Esophagus (tissue), 2 donors: ENCODE data around the gene STAP1. TPM values are rescaled to one million over a fixed set of nuclear protein-coding genes. Genes with fewer than 3 reads are reported as not detected.
"Not testable (repeated sequence)": the region's sequence is repeated elsewhere in the genome, so short reads cannot be mapped to it uniquely, and the experiment has no call there.

Experiments used
- H3K27ac ChIP-seq, 2 donors: one replicate each; pipeline ENCODE4 v1.5.1; 2013; ENCODE audit warnings: low read depth in 2 of 2, mild to moderate bottlenecking in 2 of 2, inconsistent platforms in 1 of 2, low read length in 1 of 2, moderate library complexity in 1 of 2
- H3K27me3 ChIP-seq, 2 donors: one replicate each; pipeline ENCODE4 v1.6.1; 2013; ENCODE audit warnings: low read length in 2 of 2, control low read depth in 1 of 2, mild to moderate bottlenecking in 1 of 2; ENCODE audit not compliant: insufficient read depth in 2 of 2, control insufficient read depth in 1 of 2
- H3K36me3 ChIP-seq, 2 donors: one replicate each; pipeline ENCODE4 v1.6.1; 2013; ENCODE audit warnings: low read length in 1 of 2; ENCODE audit not compliant: control insufficient read depth in 2 of 2, insufficient read depth in 2 of 2
- H3K4me1 ChIP-seq, 2 donors: one replicate each; pipeline ENCODE4 v1.6.1; 2013; ENCODE audit warnings: low read length in 1 of 2; ENCODE audit not compliant: control insufficient read depth in 2 of 2, insufficient read depth in 2 of 2
- H3K4me3 ChIP-seq, 2 donors: one replicate each; pipeline ENCODE4 v1.5.1; 2013; ENCODE audit warnings: low read length in 2 of 2, mild to moderate bottlenecking in 2 of 2, low read depth in 1 of 2, moderate library complexity in 1 of 2
- H3K9me3 ChIP-seq, 2 donors: one replicate each; pipeline ENCODE4 v1.6.1; 2013; ENCODE audit warnings: mild to moderate bottlenecking in 2 of 2, low read depth in 1 of 2, low read length in 1 of 2, moderate library complexity in 1 of 2; ENCODE audit not compliant: control insufficient read depth in 2 of 2, insufficient read depth in 1 of 2
- WGBS, 2 donors: extraction: QIAGEN DNeasy Blood & Tissue Kit; methylation state at CpG; one replicate each; pipeline ENCODE4 v1.1.7; 2013; 5-methylcytosine and 5-hydroxymethylcytosine counted together
- polyA plus RNA-seq, 2 donors: library from polyadenylated mRNA; stranded (reverse); fragments of 200-250 nt; gene quantifications; one replicate each; pipeline ENCODE4 v1.2.3, GENCODE V29; 2013
- donor health status: healthy with polysubstance abuse.
- donor health status: Bipolar disorder and iron deficiency.

The STAP1 gene
- polyA plus RNA-seq, 2 donors = 0.04 to 0.12 TPM

- not testable (repeated sequence) for H3K9me3 ChIP-seq, H3K36me3 ChIP-seq, H3K4me3 ChIP-seq, H3K4me1 ChIP-seq, H3K27me3 ChIP-seq, H3K27ac ChIP-seq
- WGBS, 2 donors = 77 to 80% methylated on average over 4 of the region's 4 CpGs
Observed at GRCh38 chr4:67552146-67552792, 6.3 kb upstream of the STAP1 start.

GRCh38 chr4:67554096-67554495, 4.4 kb upstream of the STAP1 start:
- no peaks in the 10 kb centered on the region for H3K36me3 ChIP-seq
- H3K27ac ChIP-seq = no peak overlapping the region
- H3K9me3 ChIP-seq = no peaks in the 10 kb centered on the region
- H3K4me3 ChIP-seq = no peak overlapping the region
- WGBS, 2 donors = 86 to 91% methylated on average over 3 of the region's 3 CpGs
- no peaks in the 10 kb centered on the region for H3K4me1 ChIP-seq
- H3K27me3 ChIP-seq = no peaks in the 10 kb centered on the region

- no peak overlapping the region for H3K27ac ChIP-seq
- H3K4me3 ChIP-seq = no peak overlapping the region
- H3K9me3 ChIP-seq = no peaks in the 10 kb centered on the region
- WGBS, 2 donors = 76 to 84% methylated on average over 3 of the region's 3 CpGs
- no peaks in the 10 kb centered on the region for H3K27me3 ChIP-seq
- no peaks in the 10 kb centered on the region for H3K4me1 ChIP-seq
- no peaks in the 10 kb centered on the region for H3K36me3 ChIP-seq
Observed at GRCh38 chr4:67555447-67555846, 3.1 kb upstream of the STAP1 start.

- Histone ChIP-seq H3K27ac (no peak overlapping the region), H3K9me3 (no peaks in the 10 kb centered on the region), H3K4me3 (no peak overlapping the region), H3K4me1 (no peaks in the 10 kb centered on the region), H3K27me3 (no peaks in the 10 kb centered on the region), H3K36me3 (no peaks in the 10 kb centered on the region)
- WGBS, 2 donors = 19 to 32% methylated on average over 2 of the region's 2 CpGs
Observed at GRCh38 chr4:67556436-67556835, 2.1 kb upstream of the STAP1 start.

- Histone ChIP-seq H3K4me1 (no peaks in the 10 kb centered on the region), H3K9me3 (no peaks in the 10 kb centered on the region), H3K36me3 (no peaks in the 10 kb centered on the region), H3K27me3 (no peaks in the 10 kb centered on the region), H3K4me3 (no peak overlapping the region), H3K27ac (no peak overlapping the region)
Observed at GRCh38 chr4:67565284-67565683, 6.8 kb downstream of the STAP1 start.

DNA sequence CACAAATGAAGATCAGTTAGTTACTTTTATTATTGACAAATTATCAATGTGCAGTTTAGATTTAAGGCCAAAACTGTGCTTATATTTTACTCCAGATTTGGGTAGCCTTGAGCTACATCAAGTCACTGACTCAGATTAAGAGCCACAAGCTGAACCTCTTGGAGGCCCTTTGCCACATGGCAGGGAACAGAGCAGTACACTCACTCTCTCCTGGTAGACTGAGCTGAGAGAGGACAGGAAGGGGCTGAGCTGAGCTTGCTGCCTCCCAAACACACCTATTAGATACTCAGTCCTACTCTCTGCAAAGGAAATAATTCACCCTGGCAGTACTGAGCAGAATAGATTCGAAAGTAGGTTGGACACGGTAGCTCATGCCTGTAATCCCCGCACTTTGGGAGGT, 7.8 kb downstream of the STAP1 start:
- 93 to 98% methylated on average over 3 of the region's 3 CpGs for WGBS, 2 donors
- Histone ChIP-seq H3K27ac (no peak overlapping the region), H3K9me3 (no peaks in the 10 kb centered on the region), H3K4me1 (no peaks in the 10 kb centered on the region), H3K36me3 (no peaks in the 10 kb centered on the region), H3K4me3 (no peak overlapping the region), H3K27me3 (no peaks in the 10 kb centered on the region)

- Histone ChIP-seq H3K27ac (no peak overlapping the region), H3K4me3 (no peak overlapping the region), H3K36me3 (no peaks in the 10 kb centered on the region), H3K4me1 (no peaks in the 10 kb centered on the region), H3K9me3 (no peaks in the 10 kb centered on the region), H3K27me3 (no peaks in the 10 kb centered on the region)
- WGBS, 2 donors = 76 to 83% methylated on average over 2 of the region's 2 CpGs
Observed at GRCh38 chr4:67568820-67569219, 10.3 kb downstream of the STAP1 start.

DNA sequence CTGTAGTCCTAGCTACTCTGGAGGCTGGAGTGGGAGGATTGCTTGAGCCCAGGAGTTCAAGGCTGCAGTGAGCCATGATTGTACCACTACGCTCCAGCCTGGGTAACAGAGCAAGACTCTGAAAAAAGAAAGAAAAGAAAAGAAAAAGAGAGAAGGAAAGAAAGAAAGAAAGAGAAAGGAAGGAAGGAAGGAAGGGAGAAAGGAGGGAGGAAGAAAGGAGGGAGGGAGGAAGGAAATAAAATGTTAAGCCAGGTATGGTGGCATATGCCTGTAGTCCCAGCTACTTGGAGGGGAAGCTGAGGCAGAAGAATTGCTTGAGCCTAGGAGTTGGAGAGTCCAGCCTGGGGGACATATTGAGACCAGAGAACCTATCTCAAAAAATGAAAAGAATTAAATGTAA, 12.0 kb downstream of the STAP1 start:
- Histone ChIP-seq H3K9me3 (no peaks in the 10 kb centered on the region), H3K27ac (no peak overlapping the region), H3K4me1 (no peaks in the 10 kb centered on the region), H3K36me3 (no peaks in the 10 kb centered on the region), H3K27me3 (no peaks in the 10 kb centered on the region), H3K4me3 (no peak overlapping the region)
- 95 to 100% methylated on average over 1 of the region's 1 CpG for WGBS, 2 donors

DNA sequence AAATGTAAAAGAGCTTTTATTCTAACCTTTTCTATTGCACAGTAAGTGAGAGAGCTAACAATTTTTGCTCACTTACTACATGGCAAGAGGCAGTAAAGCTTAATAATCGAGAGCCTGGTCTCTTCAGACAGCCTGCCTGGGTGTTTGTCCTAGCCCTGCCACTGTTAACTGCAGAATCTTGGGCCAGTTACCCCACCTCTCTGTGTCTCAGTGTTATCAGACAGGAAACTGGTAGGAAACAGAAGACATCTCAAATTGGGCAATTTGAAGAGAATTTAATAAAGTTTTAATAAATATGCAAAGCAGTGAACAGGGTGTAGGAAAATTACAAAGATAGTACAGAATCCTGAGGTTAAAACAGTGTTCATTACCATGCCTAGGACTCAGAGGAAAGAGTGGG, 13.4 kb downstream of the STAP1 start:
- Histone ChIP-seq H3K27me3 (no peaks in the 10 kb centered on the region), H3K27ac (no peak overlapping the region), H3K9me3 (no peaks in the 10 kb centered on the region), H3K36me3 (no peaks in the 10 kb centered on the region), H3K4me1 (no peaks in the 10 kb centered on the region), H3K4me3 (no peak overlapping the region)
- WGBS, 2 donors = 58 to 65% methylated on average over 1 of the region's 1 CpG

- no peaks in the 10 kb centered on the region for H3K36me3 ChIP-seq
- no peaks in the 10 kb centered on the region for H3K9me3 ChIP-seq
- no peak overlapping the region for H3K27ac ChIP-seq
- H3K27me3 ChIP-seq = no peaks in the 10 kb centered on the region
- H3K4me3 ChIP-seq = no peak overlapping the region
- H3K4me1 ChIP-seq = no peaks in the 10 kb centered on the region
Observed at GRCh38 chr4:67573193-67573592, 14.7 kb downstream of the STAP1 start.
